Measurements from ENCODE around the gene BAG2.

DNA sequence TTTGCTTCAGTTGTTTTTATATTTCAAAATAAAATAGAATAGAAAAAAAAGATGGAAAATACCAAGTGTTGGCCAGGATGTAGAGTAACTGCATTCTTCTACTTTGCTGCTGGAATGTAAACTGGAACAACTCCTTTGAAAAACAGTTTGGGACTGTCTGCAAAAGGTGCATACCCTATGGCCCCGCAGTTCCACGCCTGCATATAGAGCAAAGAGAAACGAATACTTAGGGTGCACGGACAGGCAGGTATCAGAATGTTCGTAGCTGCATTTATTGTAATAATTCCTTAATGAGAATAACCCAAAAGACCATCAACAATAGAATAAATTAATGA is 50.6 kb downstream of the BAG2 start:
- TF ChIP-seq, protein P1, sequence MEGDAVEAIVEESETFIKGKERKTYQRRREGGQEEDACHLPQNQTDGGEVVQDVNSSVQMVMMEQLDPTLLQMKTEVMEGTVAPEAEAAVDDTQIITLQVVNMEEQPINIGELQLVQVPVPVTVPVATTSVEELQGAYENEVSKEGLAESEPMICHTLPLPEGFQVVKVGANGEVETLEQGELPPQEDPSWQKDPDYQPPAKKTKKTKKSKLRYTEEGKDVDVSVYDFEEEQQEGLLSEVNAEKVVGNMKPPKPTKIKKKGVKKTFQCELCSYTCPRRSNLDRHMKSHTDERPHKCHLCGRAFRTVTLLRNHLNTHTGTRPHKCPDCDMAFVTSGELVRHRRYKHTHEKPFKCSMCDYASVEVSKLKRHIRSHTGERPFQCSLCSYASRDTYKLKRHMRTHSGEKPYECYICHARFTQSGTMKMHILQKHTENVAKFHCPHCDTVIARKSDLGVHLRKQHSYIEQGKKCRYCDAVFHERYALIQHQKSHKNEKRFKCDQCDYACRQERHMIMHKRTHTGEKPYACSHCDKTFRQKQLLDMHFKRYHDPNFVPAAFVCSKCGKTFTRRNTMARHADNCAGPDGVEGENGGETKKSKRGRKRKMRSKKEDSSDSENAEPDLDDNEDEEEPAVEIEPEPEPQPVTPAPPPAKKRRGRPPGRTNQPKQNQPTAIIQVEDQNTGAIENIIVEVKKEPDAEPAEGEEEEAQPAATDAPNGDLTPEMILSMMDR (IDR thresholded peaks at IDR 0.05; ENCODE audit: low read depth, low read length): no peak
- no peak for TF ChIP-seq POLR2A (IDR thresholded peaks at IDR 0.05; ENCODE audit: extremely low read depth, insufficient read length)
- TF ChIP-seq MAX (IDR thresholded peaks at IDR 0.05; ENCODE audit: low read depth, low read length): no peak

All from NB4 (cell line).